MM.1S (cell line): ENCODE results near the gene DBNDD2.

Experiments used
- DNase-seq: peaks from one replicate; pipeline ENCODE4 v3.0.0-alpha.2; 2015
- H2AFZ ChIP-seq: fragments of 300-600 bp; sonication (generic); 2 replicates; pipeline ENCODE4 v1.6.0; 2016; ENCODE audit warnings: antibody characterized with exemption, low read length
- H3F3A ChIP-seq: fragments of 300-600 bp; sonication (generic); 2 replicates; pipeline ENCODE4 v1.6.1; 2016; ENCODE audit warnings: mild to moderate bottlenecking, antibody characterized with exemption, low read length, moderate library complexity, mixed read lengths; ENCODE audit not compliant: insufficient read depth
- H3K27ac ChIP-seq: fragments of 300-600 bp; sonication (generic); 2 replicates; pipeline ENCODE4 v1.5.1; 2016; ENCODE audit warnings: mild to moderate bottlenecking, low read length
- H3K27me3 ChIP-seq: fragments of 300-600 bp; sonication (generic); replicated peaks from 2 replicates; pipeline ENCODE4 v1.6.0; 2016; ENCODE audit warnings: low read length; ENCODE audit not compliant: insufficient read depth
- H3K36me3 ChIP-seq: fragments of 300-600 bp; sonication (generic); replicated peaks from 2 replicates; pipeline ENCODE4 v1.6.1; 2016; ENCODE audit warnings: mild to moderate bottlenecking, low read length, mixed read lengths; ENCODE audit not compliant: insufficient read depth
- H3K4me1 ChIP-seq: fragments of 300-600 bp; sonication (generic); 2 replicates; pipeline ENCODE4 v1.6.1; 2016; ENCODE audit warnings: low read length, mixed read lengths
- H3K4me2 ChIP-seq: fragments of 300-600 bp; sonication (generic); 2 replicates; pipeline ENCODE4 v1.6.0; 2016; ENCODE audit warnings: low read depth, low read length
- H3K4me3 ChIP-seq: fragments of 300-600 bp; sonication (generic); 2 replicates; pipeline ENCODE4 v1.5.1; 2016; ENCODE audit warnings: low read length, mixed read lengths
- H3K79me2 ChIP-seq: fragments of 300-600 bp; sonication (generic); 2 replicates; pipeline ENCODE4 v1.6.1; 2016; ENCODE audit warnings: mixed run types, low read length, mixed read lengths
- H3K9ac ChIP-seq: fragments of 300-600 bp; sonication (generic); 2 replicates; pipeline ENCODE4 v1.6.1; 2016; ENCODE audit warnings: low read length, mixed read lengths
- H3K9me2 ChIP-seq: fragments of 300-600 bp; sonication (generic); replicated peaks from 2 replicates; pipeline ENCODE4 v1.6.1; 2016; ENCODE audit warnings: mild to moderate bottlenecking, low read length, mixed read lengths; ENCODE audit not compliant: insufficient read depth
- H3K9me3 ChIP-seq: fragments of 300-600 bp; sonication (generic); replicated peaks from 2 replicates; pipeline ENCODE4 v1.6.1; 2016; ENCODE audit warnings: mild to moderate bottlenecking, low read length, mixed read lengths; ENCODE audit not compliant: insufficient read depth
- H4K20me1 ChIP-seq: fragments of 300-600 bp; sonication (generic); 2 replicates; pipeline ENCODE4 v1.6.1; 2016; ENCODE audit warnings: mild to moderate bottlenecking, low read length, moderate library complexity, mixed read lengths; ENCODE audit not compliant: insufficient read depth
- CTCF ChIP-seq: fragments of 300-600 bp; sonication (generic); IDR thresholded peaks from 2 replicates; pipeline ENCODE4 v1.5.1; 2016; ENCODE audit warnings: antibody characterized with exemption, low read length, mixed read lengths
- EZH2 ChIP-seq: fragments of 300-600 bp; sonication (generic); optimal IDR thresholded peaks from 2 replicates; pipeline ENCODE3; 2017; ENCODE audit warnings: low read depth, mild to moderate bottlenecking, antibody characterized with exemption, low read length, mixed read lengths
- EZH2phosphoT487 ChIP-seq: fragments of 300-600 bp; sonication (generic); IDR thresholded peaks from 2 replicates; pipeline ENCODE4 v1.6.1; 2018; ENCODE audit warnings: antibody characterized with exemption, low read length

The DBNDD2 gene

GRCh38 chr20:45452238-45452637 lies 44.1 kb downstream of the DBNDD2 start:
- H3K9me2 ChIP-seq = no peaks in the 10 kb centered on the region

GRCh38 chr20:45452772-45453691 lies 44.9 kb downstream of the DBNDD2 start:
- Histone ChIP-seq H3F3A (no peaks in the 10 kb centered on the region), H3K9me2 (no peaks in the 10 kb centered on the region), H3K4me2 (no peak overlapping the region), H3K9ac (no peak overlapping the region), H3K36me3 (no peaks in the 10 kb centered on the region), H3K27me3 (no peaks in the 10 kb centered on the region), H3K4me1 (peaks cover 18% of the 10 kb centered on the region), H4K20me1 (no peaks in the 10 kb centered on the region), H2AFZ (no peak overlapping the region), H3K4me3 (no peak overlapping the region), H3K27ac (no peak overlapping the region), H3K79me2 (no peaks in the 10 kb centered on the region), H3K9me3 (no peaks in the 10 kb centered on the region)
- TF ChIP-seq EZH2phosphoT487 (no peak), CTCF (no peak), EZH2 (no peak)
- DNase-seq = no peak

More at GRCh38 chr20:45452238-45452637, 44.1 kb downstream of the DBNDD2 start:
- no peak overlapping the region for H3K4me2 ChIP-seq
- H3K4me3 ChIP-seq = no peak overlapping the region
- no peaks in the 10 kb centered on the region for H3K79me2 ChIP-seq
- H3K9me3 ChIP-seq = no peaks in the 10 kb centered on the region
- no peak overlapping the region for H2AFZ ChIP-seq
- no peak for TF ChIP-seq CTCF
- TF ChIP-seq EZH2 = no peak
- no peak for TF ChIP-seq EZH2phosphoT487
- peaks cover 18% of the 10 kb centered on the region for H3K4me1 ChIP-seq
- no peak overlapping the region for H3K27ac ChIP-seq
- no peaks in the 10 kb centered on the region for H3F3A ChIP-seq
- H3K27me3 ChIP-seq = no peaks in the 10 kb centered on the region
- no peak for DNase-seq
- H4K20me1 ChIP-seq = no peaks in the 10 kb centered on the region
- no peak overlapping the region for H3K9ac ChIP-seq
- no peaks in the 10 kb centered on the region for H3K36me3 ChIP-seq

GRCh38 chr20:45456632-45457031 lies 48.5 kb downstream of the DBNDD2 start:
- TF ChIP-seq CTCF (peak; percentile 49), EZH2phosphoT487 (no peak)
- no peak overlapping the region for H3K9ac ChIP-seq

More at GRCh38 chr20:45456632-45457031, 48.5 kb downstream of the DBNDD2 start:
- peak; percentile 46 for DNase-seq
- Histone ChIP-seq H3K36me3 (no peaks in the 10 kb centered on the region), H3K27me3 (no peaks in the 10 kb centered on the region), H2AFZ (no peak overlapping the region), H3K4me1 (peaks cover 35% of the 10 kb centered on the region), H3K79me2 (no peaks in the 10 kb centered on the region), H3K9me2 (no peaks in the 10 kb centered on the region), H3K4me2 (no peak overlapping the region), H3K4me3 (no peak overlapping the region), H3F3A (no peaks in the 10 kb centered on the region), H4K20me1 (no peaks in the 10 kb centered on the region), H3K27ac (no peak overlapping the region), H3K9me3 (no peaks in the 10 kb centered on the region)
